Right renal pelvis (tissue), 4 donors: Measurements from ENCODE around the gene LMCD1. TPM values are rescaled to one million over a fixed set of nuclear protein-coding genes. Genes with fewer than 3 reads are reported as not detected.

Source experiments
- DNase-seq, 4 donors: peaks; one replicate each; pipeline ENCODE4 v3.0.0-alpha.2; 2013; ENCODE audit warnings: low read depth in 4 of 4, low spot score in 3 of 4, missing footprints in 1 of 4
- polyA plus RNA-seq, 4 donors: library from polyadenylated mRNA; unstranded; fragments of 120-200 nt; gene quantifications; one replicate each; pipeline ENCODE4 v1.2.1, GENCODE V29; 2013; ENCODE audit not compliant: insufficient read length in 4 of 4

Gene LMCD1
- polyA plus RNA-seq, 4 donors = 30.1 to 35.0 (median 31.9) TPM

- no peak for DNase-seq
Measured at GRCh38 chr3:8530581-8530980, 29.0 kb downstream of the LMCD1 start.

DNA sequence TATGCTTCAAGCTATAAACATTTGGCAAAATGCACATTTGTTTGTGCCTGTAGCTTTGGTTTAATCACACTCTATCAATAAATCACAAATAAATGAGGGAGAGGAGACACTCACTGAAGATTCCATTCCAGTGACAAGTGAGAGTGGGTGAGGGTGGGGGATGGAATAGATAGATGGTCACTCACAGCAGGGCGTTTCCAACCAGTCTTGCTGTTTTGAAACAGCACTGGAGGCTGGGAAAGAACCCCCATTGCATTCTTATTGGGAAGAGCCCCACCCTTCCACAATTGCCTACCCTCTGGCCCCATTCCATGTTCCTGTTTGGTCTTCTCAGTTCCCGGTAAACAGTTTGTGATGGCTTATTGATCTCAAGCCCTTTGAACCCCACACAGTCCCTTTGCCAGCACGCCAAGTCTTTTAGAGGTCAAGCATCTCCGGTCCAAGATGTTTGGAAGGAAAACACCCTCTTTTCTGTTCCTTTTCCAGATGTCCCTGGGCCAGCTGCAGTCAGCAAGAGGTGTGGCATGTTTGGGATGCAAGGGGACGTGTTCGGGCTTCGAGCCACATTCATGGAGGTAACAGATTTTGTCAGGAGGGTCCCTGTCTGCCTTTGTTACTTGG, 30.7 kb downstream of the LMCD1 start:
- no peak for DNase-seq

- no peak for DNase-seq
Measured at GRCh38 chr3:8536096-8537056, 34.8 kb downstream of the LMCD1 start.

- DNase-seq = no peak
Measured at GRCh38 chr3:8537440-8537839, 35.8 kb downstream of the LMCD1 start.

- DNase-seq = no peak
Measured at GRCh38 chr3:8538223-8538622, 36.6 kb downstream of the LMCD1 start.

GRCh38 chr3:8538913-8539312, 37.3 kb downstream of the LMCD1 start:
- no peak for DNase-seq

DNA sequence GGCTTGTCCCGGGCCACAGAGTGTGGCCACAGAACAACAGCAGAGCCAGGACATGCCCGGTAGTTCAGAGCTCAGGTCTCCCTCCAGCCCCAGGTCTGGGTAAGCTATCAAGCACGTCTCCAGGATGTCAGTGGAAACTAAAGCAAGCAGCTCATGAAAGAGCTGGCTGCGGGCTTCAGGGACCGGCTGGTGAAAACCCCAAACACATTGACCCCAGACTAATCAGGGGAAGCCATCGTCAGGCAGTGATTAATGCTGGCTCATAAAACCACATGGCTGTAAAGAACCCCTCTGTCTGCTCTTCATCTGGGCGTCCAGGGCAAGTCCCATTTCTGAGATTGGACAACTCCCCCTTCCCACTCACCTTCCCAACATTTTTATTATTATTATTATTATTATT, 37.8 kb downstream of the LMCD1 start:
- DNase-seq = no peak

GRCh38 chr3:8540456-8540855, 38.8 kb downstream of the LMCD1 start:
- no peak for DNase-seq

GRCh38 chr3:8541486-8541885, 39.9 kb downstream of the LMCD1 start:
- no peak for DNase-seq

DNA sequence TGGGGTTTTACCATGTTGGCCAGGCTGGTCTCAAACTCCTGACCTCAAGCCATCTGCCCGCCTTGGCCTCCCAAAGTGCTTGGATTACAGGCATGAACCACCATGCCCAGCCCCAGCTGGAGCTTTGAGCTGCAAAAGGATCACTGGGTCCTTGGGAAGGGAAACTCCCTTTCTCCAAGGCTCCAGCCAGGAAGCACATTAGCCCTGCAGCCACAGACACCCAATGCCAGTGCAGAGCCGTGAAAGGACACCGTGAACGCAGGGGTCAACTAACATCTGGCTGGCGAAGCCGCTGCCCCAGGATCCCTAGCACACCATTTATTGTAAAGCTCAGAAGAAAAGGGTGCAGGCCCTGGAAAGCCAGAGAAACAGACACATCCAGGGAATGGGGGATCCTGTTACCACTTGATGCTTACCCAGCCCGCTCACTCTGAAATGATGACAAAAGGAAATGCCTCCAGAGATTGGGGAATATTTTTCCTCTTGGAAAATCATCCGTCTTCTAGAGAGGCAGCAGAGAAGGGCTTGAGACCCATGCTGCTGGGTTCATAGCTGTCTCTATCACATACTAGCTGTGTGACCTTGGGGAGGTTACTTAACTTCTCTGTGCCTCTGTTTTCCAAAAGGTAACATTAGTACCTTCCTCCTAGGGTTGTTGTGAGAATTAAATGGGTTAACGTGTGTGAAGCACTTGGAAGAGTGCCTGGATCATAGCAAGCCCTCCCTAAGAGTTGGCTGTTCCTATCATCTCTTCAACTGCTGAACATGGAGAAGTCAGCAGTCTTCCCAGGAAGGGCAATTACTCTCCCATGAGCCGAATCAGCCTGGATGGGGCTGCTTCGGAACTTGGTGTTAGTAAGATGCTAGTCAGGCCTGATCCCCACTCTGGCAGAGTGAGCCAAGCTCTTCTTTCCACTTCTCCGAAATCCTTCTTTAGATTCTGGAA, 40.8 kb downstream of the LMCD1 start:
- DNase-seq = no peak

DNA sequence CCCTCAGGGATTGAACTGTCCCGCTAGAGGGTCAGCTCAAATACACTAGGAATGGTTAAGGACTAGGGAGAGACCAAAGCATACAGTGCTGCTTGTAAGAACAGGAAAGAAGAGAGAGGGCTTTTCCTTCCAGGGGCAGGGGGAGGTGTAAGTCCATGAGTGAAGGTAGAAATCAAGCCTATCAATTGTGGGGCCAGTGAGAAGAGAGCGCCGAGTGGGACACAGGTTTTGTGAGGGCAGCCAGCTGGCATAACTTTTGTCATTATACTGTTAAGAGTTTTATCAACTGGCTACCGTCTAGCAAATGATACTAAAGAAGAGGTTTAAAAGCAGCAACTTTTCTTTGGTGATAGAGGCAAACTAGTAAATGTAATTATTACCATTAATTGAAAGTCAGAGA, 45.0 kb downstream of the LMCD1 start:
- no peak for DNase-seq

DNA sequence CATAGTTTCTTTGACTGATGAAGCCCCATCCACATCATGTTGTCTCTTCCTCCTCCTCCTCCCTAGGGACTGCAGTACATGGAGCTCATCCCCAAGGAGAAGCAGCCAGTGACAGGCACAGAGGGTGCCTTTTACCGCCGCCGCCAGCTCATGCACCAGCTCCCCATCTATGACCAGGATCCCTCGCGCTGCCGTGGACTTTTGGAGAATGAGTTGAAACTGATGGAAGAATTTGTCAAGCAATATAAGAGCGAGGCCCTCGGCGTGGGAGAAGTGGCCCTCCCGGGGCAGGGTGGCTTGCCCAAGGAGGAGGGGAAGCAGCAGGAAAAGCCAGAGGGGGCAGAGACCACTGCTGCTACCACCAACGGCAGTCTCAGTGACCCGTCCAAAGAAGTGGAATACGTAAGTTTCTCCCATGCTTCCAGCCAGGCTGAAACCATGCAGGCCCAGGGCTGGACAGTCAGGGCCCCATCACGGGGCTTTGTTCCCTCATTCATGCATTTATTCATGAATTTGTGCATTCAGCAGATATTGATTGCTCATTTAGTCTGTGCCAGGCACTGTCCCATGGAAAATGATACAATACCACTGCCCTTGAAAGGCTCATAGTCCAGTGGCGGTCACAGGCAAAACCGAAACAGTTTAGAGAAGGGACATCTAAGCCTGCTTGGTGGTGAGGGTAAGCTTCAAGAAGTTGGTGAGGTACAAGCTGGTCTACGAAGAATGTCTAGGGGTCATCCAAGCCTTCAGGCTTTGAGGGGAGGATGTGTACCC, 47.1 kb downstream of the LMCD1 start:
- DNase-seq = no peak

DNA sequence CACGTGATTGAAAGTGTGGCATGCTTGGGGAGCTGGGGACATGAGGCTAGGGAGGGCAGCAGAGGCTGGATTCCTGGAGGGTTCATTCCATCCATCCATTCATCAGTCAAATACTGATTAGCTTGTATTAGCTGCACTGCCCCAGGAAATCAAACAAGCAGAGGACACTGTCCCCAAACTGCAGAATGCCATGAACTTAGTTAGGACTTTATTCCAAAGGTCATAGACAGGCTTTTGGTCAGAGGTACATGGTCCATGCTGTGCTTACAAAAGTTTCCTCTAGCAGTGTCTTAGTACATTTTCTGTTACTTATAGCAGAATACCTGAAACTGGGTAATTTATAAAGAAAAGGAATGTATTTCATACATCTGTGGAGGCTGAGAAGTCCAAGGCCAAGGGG, 47.7 kb downstream of the LMCD1 start:
- no peak for DNase-seq

- DNase-seq = no peak
Measured at GRCh38 chr3:8550611-8551010, 49.0 kb downstream of the LMCD1 start.

- DNase-seq = no peak
Measured at GRCh38 chr3:8552223-8552762, 50.7 kb downstream of the LMCD1 start.

DNA sequence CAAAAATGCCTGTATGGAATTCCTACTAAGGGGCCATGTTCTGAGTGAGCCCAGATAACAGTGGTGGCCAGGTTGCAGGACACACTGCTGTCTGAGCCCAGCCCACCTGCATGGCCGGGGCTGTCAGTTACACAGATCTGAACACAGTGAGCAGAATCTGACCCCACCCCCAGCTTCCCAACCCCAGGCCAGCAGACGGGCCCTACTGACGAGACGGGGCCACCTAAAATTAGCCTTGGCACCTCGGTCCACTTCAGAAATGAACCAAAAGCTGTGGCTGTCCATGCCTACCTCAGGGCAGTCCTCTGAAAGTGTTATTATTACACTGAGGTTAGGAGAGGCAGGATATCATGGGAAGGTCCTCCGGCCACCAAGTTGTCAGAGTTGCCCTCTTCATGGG, 51.8 kb downstream of the LMCD1 start:
- DNase-seq = no peak

- no peak for DNase-seq
Measured at GRCh38 chr3:8554696-8555095, 53.1 kb downstream of the LMCD1 start.

DNA sequence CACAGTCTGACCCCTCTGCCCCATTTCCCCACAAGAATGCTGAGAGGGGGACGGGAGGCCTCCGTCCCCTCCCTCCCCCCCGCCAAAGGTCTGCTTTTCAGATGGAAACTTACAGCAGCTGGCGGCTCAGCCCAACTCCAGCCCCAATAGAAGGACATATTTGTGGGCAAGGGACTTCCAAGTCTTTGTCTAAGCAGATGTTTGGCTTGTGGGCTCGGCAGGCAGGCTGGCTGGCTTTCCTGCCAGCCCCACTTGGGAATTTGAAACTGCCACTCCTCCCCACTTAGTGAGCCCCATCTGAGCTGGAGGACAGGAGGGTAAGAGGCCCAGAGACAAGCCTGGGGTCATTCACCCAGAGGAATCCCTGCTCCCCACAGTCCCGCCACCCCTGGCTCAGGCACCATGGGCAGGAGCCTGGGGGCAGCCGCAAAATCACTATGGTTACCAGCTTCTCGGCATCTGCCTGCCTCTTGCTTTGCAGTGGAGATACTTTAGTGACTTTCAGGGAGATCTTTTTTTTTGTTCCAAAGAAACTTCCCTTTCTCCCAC, 53.6 kb downstream of the LMCD1 start:
- DNase-seq = no peak

- DNase-seq = no peak
Measured at GRCh38 chr3:8555725-8556472, 54.3 kb downstream of the LMCD1 start.
